SK-N-SH (cell line): ENCODE measurements around the gene HUNK. TPM values are rescaled to one million over a fixed set of nuclear protein-coding genes. Genes with fewer than 3 reads are reported as not detected.

Source experiments
- CTCF ChIA-PET: fragments of 300-600, 350-600 bp; formaldehyde crosslinking; extraction: SDS; loops from one replicate; lab custom pipeline; 2021; lab: Yijun Ruan, JAX
- POLR2A ChIA-PET: fragments of 350-600 bp; sonication (Branson Sonifier 250); formaldehyde crosslinking; extraction: SDS; loops from one replicate; lab custom pipeline; 2020; ENCODE audit warnings: antibody characterized with exemption, inconsistent platforms; lab: Yijun Ruan, JAX
- DNase-seq: peaks from one replicate; pipeline ENCODE4 v3.0.0; 2012
- H2AFZ ChIP-seq: fragments of 200-600 bp; sonication (generic); 2 replicates; pipeline ENCODE4 v1.8.1; 2016; ENCODE audit warnings: antibody characterized with exemption, mild to moderate bottlenecking, low read depth
- H3F3A ChIP-seq: fragments of 200-600 bp; sonication (generic); replicated peaks from 2 replicates; pipeline ENCODE3; 2016; ENCODE audit warnings: antibody characterized with exemption, mild to moderate bottlenecking; ENCODE audit not compliant: insufficient read depth
- H3K27ac ChIP-seq, 2 experiments: fragments of 200-500 bp in 1 of 2; fragments of 200-600 bp in 1 of 2; sonication (Bioruptor generic) in 1 of 2; sonication (generic), shearing (Covaris generic) in 1 of 2; 2 replicates each; pipeline versions ENCODE4 v1.5.1 to v1.6.1; 2014 to 2016; ENCODE audit warnings: low read depth in 2 of 2, inconsistent platforms in 1 of 2, low read length in 1 of 2, mild to moderate bottlenecking in 1 of 2, mixed read lengths in 1 of 2
- H3K27me3 ChIP-seq: fragments of 200-600 bp; sonication (generic), shearing (Covaris generic); 2 replicates; pipeline ENCODE4 v1.6.1; 2016; ENCODE audit warnings: mixed run types; ENCODE audit not compliant: insufficient read depth
- H3K36me3 ChIP-seq, 2 experiments: fragments of 200-500 bp in 1 of 2; fragments of 200-600 bp in 1 of 2; sonication (Bioruptor generic) in 1 of 2; sonication (generic) in 1 of 2; replicated peaks in 1 of 2; 2 replicates each; pipeline versions ENCODE3 to v1.5.1; 2014 to 2016; ENCODE audit warnings: low read length in 1 of 2, mild to moderate bottlenecking in 1 of 2; ENCODE audit not compliant: insufficient read depth in 2 of 2, control insufficient read depth in 1 of 2
- H3K4me1 ChIP-seq, 2 experiments: fragments of 200-500 bp in 1 of 2; fragments of 200-600 bp in 1 of 2; sonication (Bioruptor generic) in 1 of 2; sonication (generic), shearing (Covaris generic) in 1 of 2; 2 replicates each; pipeline versions ENCODE4 v1.5.1 to v1.6.1; 2014 to 2016; ENCODE audit warnings: low read depth in 1 of 2, low read length in 1 of 2, mixed run types in 1 of 2; ENCODE audit not compliant: insufficient read depth in 2 of 2, control insufficient read depth in 1 of 2
- H3K4me2 ChIP-seq: fragments of 200-600 bp; sonication (generic), shearing (Covaris generic); 2 replicates; pipeline ENCODE4 v1.6.1; 2017; ENCODE audit warnings: mixed run types
- H3K4me3 ChIP-seq, 2 experiments: fragments of 200-500 bp in 1 of 2; fragments of 200-600 bp in 1 of 2; sonication (Bioruptor generic) in 1 of 2; sonication (generic), shearing (Covaris generic) in 1 of 2; 2 replicates each; pipeline versions ENCODE4 v1.5.1 to v1.8.1; 2014 to 2016; ENCODE audit warnings: low read depth in 2 of 2, inconsistent platforms in 1 of 2, low read length in 1 of 2, mild to moderate bottlenecking in 1 of 2, mixed read lengths in 1 of 2, moderate library complexity in 1 of 2
- H3K79me2 ChIP-seq: fragments of 200-600 bp; sonication (generic); 2 replicates; pipeline ENCODE4 v1.8.1; 2017; ENCODE audit warnings: mild to moderate bottlenecking; ENCODE audit not compliant: insufficient read depth
- H3K9ac ChIP-seq: fragments of 200-600 bp; sonication (generic); 2 replicates; pipeline ENCODE4 v1.6.1; 2017; ENCODE audit warnings: mixed run types
- H3K9me2 ChIP-seq: fragments of 200-600 bp; sonication (generic); 2 replicates; pipeline ENCODE4 v1.6.1; 2017; ENCODE audit warnings: mixed run types
- H3K9me3 ChIP-seq: fragments of 200-600 bp; sonication (generic); 2 replicates; pipeline ENCODE4 v1.6.1; 2017; ENCODE audit warnings: mixed run types, mild to moderate bottlenecking, moderate library complexity
- H4K20me1 ChIP-seq: fragments of 200-600 bp; sonication (generic); 2 replicates; pipeline ENCODE4 v1.6.1; 2017; ENCODE audit warnings: mild to moderate bottlenecking, mixed run types; ENCODE audit not compliant: insufficient read depth
- ELF1 ChIP-seq: IDR thresholded peaks from 2 replicates; pipeline ENCODE4 v1.4.0; 2012
- FOXJ3 ChIP-seq: sonication (generic); formaldehyde crosslinking; IDR thresholded peaks from 2 replicates; pipeline ENCODE4 v1.5.1; 2020; ENCODE audit warnings: mild to moderate bottlenecking, missing genetic modification reagents
- FOXM1 ChIP-seq: IDR thresholded peaks from 2 replicates; pipeline ENCODE4 v1.4.0; 2012; ENCODE audit warnings: low read depth, mild to moderate bottlenecking
- GABPA ChIP-seq: IDR thresholded peaks from 2 replicates; pipeline ENCODE4 v1.4.0; 2012; ENCODE audit warnings: low read depth, mild to moderate bottlenecking
- JUND ChIP-seq: IDR thresholded peaks from 2 replicates; pipeline ENCODE4 v1.4.0; 2012
- MEF2A ChIP-seq: IDR thresholded peaks from 2 replicates; pipeline ENCODE4 v1.4.0; 2012; ENCODE audit warnings: low read depth, borderline replicate concordance
- MXI1 ChIP-seq: IDR thresholded peaks from 2 replicates; pipeline ENCODE4 v1.6.1; 2012; ENCODE audit warnings: mild to moderate bottlenecking, low read depth, low read length, improper control_type of control experiment
- POLR2AphosphoS5 ChIP-seq: IDR thresholded peaks from 2 replicates; pipeline ENCODE4 v1.6.1; 2012; ENCODE audit warnings: low read depth, low read length
- RAD21 ChIP-seq: IDR thresholded peaks from 2 replicates; pipeline ENCODE4 v1.6.1; 2012; ENCODE audit warnings: mild to moderate bottlenecking, low read length
- RCOR1 ChIP-seq: fragments of 150-350 bp; IDR thresholded peaks from 2 replicates; pipeline ENCODE4 v1.6.1; 2017; ENCODE audit warnings: antibody characterized with exemption, low read length
- RFX5 ChIP-seq: IDR thresholded peaks from 2 replicates; pipeline ENCODE4 v1.6.1; 2012; ENCODE audit warnings: mild to moderate bottlenecking, improper control_type of control experiment, low read length
- SIN3A ChIP-seq: IDR thresholded peaks from 2 replicates; pipeline ENCODE4 v1.6.1; 2012; ENCODE audit warnings: low read depth, mild to moderate bottlenecking, low read length, moderate library complexity, borderline replicate concordance
- TAF1 ChIP-seq: IDR thresholded peaks from 2 replicates; pipeline ENCODE4 v1.6.1; 2012; ENCODE audit warnings: low read depth, mild to moderate bottlenecking, low read length, moderate library complexity, borderline replicate concordance
- WGBS: methylation state at CpG from one replicate; pipeline ENCODE4 v1.1.6; 2017; ENCODE audit warnings: low lambda C conversion rate; 5-methylcytosine and 5-hydroxymethylcytosine counted together
- polyA plus RNA-seq, 3 experiments: library from polyadenylated mRNA; depleted of rRNA; stranded (reverse); fragments of >200 nt; gene quantifications; 2 replicates each; pipeline ENCODE4 v1.2.3, GENCODE V29; 2012
- TF ChIP-seq, protein P1 (sequence below): fragments of 150-350 bp; IDR thresholded peaks from 2 replicates; pipeline ENCODE4 v1.6.1; 2016; ENCODE audit warnings: mild to moderate bottlenecking, low read depth, low read length
- TF ChIP-seq, protein P2 (sequence below): IDR thresholded peaks from 2 replicates; pipeline ENCODE4 v1.6.1; 2012; ENCODE audit warnings: mild to moderate bottlenecking, low read depth, low read length, moderate library complexity
- TF ChIP-seq, protein P3 (sequence below): IDR thresholded peaks from 2 replicates; pipeline ENCODE4 v1.4.0; 2012; ENCODE audit warnings: low read depth, borderline replicate concordance
- TF ChIP-seq, protein P4 (sequence below): IDR thresholded peaks from 2 replicates; pipeline ENCODE4; 2012

Gene HUNK
- polyA plus RNA-seq, 1 of the 3 experiments (the other 2 are of a cell fraction) = 0.31 TPM

DNA sequence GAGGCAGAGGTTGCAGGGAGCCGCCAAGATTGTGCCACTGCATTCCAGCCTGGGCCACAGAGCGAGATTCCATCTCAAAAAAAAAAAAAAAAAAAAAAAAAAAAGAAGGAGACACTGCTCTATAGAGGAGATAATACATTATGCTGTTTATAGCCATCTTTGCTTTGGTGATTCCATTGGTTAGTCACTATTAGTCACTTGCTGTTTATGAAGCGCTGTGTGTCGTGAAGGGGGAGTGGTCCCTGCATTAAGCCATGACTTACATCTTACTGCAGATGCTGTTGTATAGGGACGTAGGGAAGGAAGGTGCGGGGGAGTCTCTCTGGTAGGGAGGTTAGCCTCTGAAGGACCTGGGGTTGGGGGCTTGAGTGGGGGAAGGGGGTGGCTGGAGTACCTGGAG, 48.3 kb downstream of the HUNK start:
- Histone ChIP-seq H4K20me1 (no peaks in the 10 kb centered on the region), H3K27ac (no peak overlapping the region), H3K4me3 (no peak overlapping the region), H3K27me3 (no peaks in the 10 kb centered on the region), H3K9ac (no peak overlapping the region), H3K9me2 (no peaks in the 10 kb centered on the region), H3K36me3 (no peaks in the 10 kb centered on the region), H3F3A (no peaks in the 10 kb centered on the region), H3K79me2 (no peaks in the 10 kb centered on the region), H3K4me2 (no peak overlapping the region), H3K9me3 (no peaks in the 10 kb centered on the region), H3K4me1 (no peaks in the 10 kb centered on the region), H2AFZ (no peak overlapping the region)
- CTCF ChIA-PET = interaction anchor here (0.7 kb wide), 1 partner anchor 18 kb away, joined by 3 read pairs; no protein-coding TSS in a partner anchor
- no peak for TF ChIP-seq RAD21
- TF ChIP-seq FOXM1 = no peak
- TF ChIP-seq, protein P1, sequence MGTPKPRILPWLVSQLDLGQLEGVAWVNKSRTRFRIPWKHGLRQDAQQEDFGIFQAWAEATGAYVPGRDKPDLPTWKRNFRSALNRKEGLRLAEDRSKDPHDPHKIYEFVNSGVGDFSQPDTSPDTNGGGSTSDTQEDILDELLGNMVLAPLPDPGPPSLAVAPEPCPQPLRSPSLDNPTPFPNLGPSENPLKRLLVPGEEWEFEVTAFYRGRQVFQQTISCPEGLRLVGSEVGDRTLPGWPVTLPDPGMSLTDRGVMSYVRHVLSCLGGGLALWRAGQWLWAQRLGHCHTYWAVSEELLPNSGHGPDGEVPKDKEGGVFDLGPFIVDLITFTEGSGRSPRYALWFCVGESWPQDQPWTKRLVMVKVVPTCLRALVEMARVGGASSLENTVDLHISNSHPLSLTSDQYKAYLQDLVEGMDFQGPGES = no peak
- no peak for DNase-seq
- 44% methylated on average over 6 of the region's 6 CpGs for WGBS
- POLR2A ChIA-PET = no interaction called here

DNA sequence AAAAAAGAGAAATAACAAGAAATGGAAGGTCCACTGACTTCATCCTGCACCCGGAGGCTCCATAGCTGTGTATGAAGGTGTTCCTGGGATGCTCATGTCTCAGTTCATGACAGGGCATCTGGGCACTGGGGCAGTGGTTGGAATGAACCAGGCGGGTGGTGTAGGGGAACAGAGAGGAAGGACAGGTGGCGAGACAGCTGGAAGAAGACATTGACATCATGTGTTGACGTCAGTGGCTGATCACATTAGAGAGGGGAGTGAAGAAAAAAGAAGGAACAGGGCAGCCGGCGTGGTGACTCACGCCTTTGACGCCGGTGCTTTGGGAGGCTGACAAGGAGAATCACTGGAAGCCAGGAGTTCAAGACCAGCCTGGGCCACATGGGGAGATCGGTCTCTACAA, 50.1 kb downstream of the HUNK start:
- Histone ChIP-seq H3K4me3 (no peak overlapping the region), H3K9ac (no peak overlapping the region), H3K27me3 (no peaks in the 10 kb centered on the region), H3K79me2 (no peaks in the 10 kb centered on the region), H3F3A (no peaks in the 10 kb centered on the region), H3K27ac (no peak overlapping the region), H3K9me3 (no peaks in the 10 kb centered on the region), H4K20me1 (no peaks in the 10 kb centered on the region), H3K9me2 (no peaks in the 10 kb centered on the region), H2AFZ (no peak overlapping the region), H3K36me3 (peaks cover 0 to 4% of the 10 kb centered on the region in 2 experiments), H3K4me1 (peaks cover 0 to under 1% of the 10 kb centered on the region in 2 experiments; a peak in 1 of 4 replicates), H3K4me2 (no peak overlapping the region)
- ChIA-PET CTCF (no interaction called here), POLR2A (no interaction called here)
- 91% methylated on average over 10 of the region's 10 CpGs for WGBS
- TF ChIP-seq FOXJ3 (CRISPR knock-in tag) (no peak), RAD21 (no peak), GABPA (no peak), ELF1 (no peak), MXI1 (no peak), JUND (no peak), TAF1 (no peak), SIN3A (no peak), MEF2A (no peak), POLR2AphosphoS5 (no peak), RFX5 (no peak), RCOR1 (no peak), FOXM1 (no peak)
- TF ChIP-seq, protein P2, sequence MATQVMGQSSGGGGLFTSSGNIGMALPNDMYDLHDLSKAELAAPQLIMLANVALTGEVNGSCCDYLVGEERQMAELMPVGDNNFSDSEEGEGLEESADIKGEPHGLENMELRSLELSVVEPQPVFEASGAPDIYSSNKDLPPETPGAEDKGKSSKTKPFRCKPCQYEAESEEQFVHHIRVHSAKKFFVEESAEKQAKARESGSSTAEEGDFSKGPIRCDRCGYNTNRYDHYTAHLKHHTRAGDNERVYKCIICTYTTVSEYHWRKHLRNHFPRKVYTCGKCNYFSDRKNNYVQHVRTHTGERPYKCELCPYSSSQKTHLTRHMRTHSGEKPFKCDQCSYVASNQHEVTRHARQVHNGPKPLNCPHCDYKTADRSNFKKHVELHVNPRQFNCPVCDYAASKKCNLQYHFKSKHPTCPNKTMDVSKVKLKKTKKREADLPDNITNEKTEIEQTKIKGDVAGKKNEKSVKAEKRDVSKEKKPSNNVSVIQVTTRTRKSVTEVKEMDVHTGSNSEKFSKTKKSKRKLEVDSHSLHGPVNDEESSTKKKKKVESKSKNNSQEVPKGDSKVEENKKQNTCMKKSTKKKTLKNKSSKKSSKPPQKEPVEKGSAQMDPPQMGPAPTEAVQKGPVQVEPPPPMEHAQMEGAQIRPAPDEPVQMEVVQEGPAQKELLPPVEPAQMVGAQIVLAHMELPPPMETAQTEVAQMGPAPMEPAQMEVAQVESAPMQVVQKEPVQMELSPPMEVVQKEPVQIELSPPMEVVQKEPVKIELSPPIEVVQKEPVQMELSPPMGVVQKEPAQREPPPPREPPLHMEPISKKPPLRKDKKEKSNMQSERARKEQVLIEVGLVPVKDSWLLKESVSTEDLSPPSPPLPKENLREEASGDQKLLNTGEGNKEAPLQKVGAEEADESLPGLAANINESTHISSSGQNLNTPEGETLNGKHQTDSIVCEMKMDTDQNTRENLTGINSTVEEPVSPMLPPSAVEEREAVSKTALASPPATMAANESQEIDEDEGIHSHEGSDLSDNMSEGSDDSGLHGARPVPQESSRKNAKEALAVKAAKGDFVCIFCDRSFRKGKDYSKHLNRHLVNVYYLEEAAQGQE = no peak
- TF ChIP-seq, protein P3, sequence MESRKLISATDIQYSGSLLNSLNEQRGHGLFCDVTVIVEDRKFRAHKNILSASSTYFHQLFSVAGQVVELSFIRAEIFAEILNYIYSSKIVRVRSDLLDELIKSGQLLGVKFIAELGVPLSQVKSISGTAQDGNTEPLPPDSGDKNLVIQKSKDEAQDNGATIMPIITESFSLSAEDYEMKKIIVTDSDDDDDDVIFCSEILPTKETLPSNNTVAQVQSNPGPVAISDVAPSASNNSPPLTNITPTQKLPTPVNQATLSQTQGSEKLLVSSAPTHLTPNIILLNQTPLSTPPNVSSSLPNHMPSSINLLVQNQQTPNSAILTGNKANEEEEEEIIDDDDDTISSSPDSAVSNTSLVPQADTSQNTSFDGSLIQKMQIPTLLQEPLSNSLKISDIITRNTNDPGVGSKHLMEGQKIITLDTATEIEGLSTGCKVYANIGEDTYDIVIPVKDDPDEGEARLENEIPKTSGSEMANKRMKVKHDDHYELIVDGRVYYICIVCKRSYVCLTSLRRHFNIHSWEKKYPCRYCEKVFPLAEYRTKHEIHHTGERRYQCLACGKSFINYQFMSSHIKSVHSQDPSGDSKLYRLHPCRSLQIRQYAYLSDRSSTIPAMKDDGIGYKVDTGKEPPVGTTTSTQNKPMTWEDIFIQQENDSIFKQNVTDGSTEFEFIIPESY = no peak
- TF ChIP-seq, protein P4, sequence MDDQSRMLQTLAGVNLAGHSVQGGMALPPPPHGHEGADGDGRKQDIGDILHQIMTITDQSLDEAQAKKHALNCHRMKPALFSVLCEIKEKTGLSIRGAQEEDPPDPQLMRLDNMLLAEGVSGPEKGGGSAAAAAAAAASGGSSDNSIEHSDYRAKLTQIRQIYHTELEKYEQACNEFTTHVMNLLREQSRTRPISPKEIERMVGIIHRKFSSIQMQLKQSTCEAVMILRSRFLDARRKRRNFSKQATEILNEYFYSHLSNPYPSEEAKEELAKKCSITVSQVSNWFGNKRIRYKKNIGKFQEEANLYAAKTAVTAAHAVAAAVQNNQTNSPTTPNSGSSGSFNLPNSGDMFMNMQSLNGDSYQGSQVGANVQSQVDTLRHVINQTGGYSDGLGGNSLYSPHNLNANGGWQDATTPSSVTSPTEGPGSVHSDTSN = no peak
- DNase-seq = no peak
